H7 (cell line): ENCODE measurements around the gene TNRC6C. TPM values are rescaled to one million over a fixed set of nuclear protein-coding genes. Genes with fewer than 3 reads are reported as not detected.

Experiments used
- DNase-seq: peaks from one replicate; pipeline ENCODE4 v3.0.0; 2012
- H3K27me3 ChIP-seq: 2 replicates; pipeline ENCODE4 v1.6.0; 2011; ENCODE audit warnings: mild to moderate bottlenecking, low read length; ENCODE audit not compliant: control insufficient read depth, insufficient read depth
- H3K36me3 ChIP-seq: replicated peaks from 2 replicates; pipeline ENCODE4 v1.5.1; 2011; ENCODE audit warnings: low read length; ENCODE audit not compliant: control insufficient read depth, insufficient read depth
- H3K4me3 ChIP-seq: 2 replicates; pipeline ENCODE4 v1.5.1; 2011; ENCODE audit warnings: low read depth, mild to moderate bottlenecking, control low read depth, low read length, moderate library complexity; ENCODE audit not compliant: insufficient read depth
- total RNA-seq: library from RNA; depleted of rRNA; stranded (reverse); fragments of >200 nt; shearing (Covaris generic); gene quantifications from 2 replicates; pipeline ENCODE4 v1.2.3, GENCODE V29; 2014

Gene TNRC6C
- total RNA-seq, 1 experiment from 2014 or later, result 8.9 TPM

DNA sequence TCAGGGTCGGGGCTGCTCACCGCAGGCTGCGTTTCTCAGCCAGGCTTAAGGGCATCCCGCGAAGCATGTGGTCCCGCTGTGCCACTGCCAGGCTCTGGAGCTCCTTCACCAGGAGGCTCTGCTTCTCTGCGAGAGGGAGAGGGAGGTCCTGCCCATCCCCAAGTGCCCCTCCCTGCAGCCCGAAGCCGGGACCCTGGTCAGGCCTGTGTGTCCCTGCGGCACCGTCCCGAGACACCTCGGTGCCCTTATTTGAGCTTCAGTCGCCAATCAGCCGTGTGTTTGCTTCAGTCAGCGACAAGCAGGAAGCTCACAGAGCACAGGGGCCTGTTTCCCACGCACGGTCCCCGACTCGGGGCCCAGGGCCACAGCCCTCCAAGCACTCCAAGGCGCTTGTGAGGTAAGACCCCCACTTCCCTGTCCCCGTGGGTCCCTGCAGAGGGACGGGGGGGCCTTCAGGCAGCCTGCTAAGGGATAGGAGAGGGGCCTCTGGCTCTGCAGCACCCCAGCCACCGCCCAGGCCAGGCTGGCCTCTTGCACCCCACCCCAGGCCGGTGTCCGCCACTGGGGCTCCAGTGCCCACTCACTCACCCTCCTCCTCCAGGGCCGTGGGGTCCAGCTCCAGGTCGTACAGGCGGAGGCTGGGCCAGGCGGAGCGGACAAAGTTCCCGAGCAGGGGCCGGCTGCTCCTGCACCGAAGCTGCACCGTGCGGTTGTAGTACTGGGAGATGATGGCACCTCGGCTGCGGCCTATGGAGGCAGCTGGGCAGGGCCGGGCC, 166.8 kb downstream of the TNRC6C start:
- no peak for DNase-seq

GRCh38 chr17:78125976-78126894, 167.7 kb downstream of the TNRC6C start:
- DNase-seq, result peak; percentile 61
- Histone ChIP-seq H3K27me3 (no peaks in the 10 kb centered on the region; the same call in 1 of the 2 replicates), H3K36me3 (peaks cover 10% of the 10 kb centered on the region), H3K4me3 (no peak overlapping the region)

More for the DNA sequence above, 166.8 kb downstream of the TNRC6C start:
- H3K36me3 ChIP-seq, result peaks cover 10% of the 10 kb centered on the region
- no peak overlapping the region for H3K4me3 ChIP-seq
- H3K27me3 ChIP-seq, result no peaks in the 10 kb centered on the region

- Histone ChIP-seq H3K4me3 (peak overlapping the region; percentile 75; the same call in 1 of the 2 replicates), H3K36me3 (peaks cover 9% of the 10 kb centered on the region), H3K27me3 (peaks cover 2% of the 10 kb centered on the region; the same call in 1 of the 2 replicates)
- peak; percentile 52 for DNase-seq
These were observed 168.4 kb downstream of the TNRC6C start for GRCh38 chr17:78126895-78127238.

DNA sequence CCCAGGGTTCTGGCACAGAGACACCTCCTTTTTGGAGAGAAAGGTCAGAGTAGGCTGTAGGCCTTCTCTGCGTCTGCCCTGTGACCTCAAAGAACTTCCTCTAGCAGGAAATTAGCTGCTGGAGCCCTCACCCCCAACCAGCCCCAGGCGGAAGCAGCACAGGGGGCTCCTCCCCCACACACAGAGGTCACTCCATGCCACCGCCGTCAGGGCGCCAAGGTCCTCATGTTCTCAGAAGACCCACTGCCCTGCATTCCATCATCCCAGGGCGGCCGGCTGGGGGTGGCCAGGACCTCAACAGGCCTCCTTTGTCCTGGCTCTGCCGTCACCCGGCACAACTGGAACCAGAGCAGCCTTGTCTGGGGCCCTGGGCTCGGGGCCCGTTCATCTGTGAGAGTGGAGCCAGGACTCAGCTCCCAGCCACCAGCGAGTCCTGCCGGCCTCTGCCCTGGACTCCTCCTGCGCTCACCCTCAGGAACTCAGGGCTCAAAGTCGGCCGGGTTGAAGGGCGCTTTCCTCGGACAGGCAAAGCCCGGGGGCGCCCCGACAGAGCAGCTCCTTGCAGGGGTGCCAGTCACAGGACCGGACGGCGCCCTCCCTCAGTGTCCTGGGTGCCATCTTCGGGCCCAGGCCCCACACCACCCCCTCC, 168.9 kb downstream of the TNRC6C start:
- H3K27me3 ChIP-seq, result peaks cover 2% of the 10 kb centered on the region; the same call in 1 of the 2 replicates
- peak overlapping the region; percentile 75 for H3K4me3 ChIP-seq
- peak; percentile 77 for DNase-seq

DNA sequence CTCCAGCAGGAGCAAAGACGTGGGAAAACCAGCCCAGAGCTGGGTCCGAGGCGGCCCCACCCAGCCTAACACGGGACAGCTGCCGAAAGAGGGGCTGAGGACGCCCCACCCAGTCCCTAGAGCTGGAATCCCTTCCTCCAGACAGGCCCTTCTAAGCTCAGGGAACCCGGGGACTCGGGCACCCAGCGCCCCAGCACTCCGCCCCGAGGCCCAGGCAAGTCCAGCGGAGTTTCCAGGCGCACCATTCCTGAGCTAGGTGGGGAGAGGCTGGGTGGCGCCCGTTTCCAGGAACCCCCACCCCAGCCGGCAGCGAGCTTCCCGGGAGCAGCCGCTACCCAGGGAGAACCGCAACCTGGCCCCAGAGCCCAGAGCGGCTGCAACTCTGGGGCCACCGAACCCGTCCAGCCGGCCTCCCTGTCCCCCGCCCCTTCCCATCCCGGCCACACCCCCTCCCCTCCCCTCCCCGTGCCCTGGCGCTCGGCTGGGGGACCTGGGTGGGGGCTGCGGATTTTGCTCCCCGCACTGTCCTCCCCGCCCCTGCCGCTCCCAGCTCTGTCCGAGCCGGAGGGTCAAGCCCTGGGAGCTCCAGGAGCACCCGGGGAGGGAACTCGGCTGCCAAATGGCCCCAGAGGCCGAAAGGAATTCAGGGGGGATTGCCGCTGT, 169.5 kb downstream of the TNRC6C start:
- H3K36me3 ChIP-seq, result peaks cover 6% of the 10 kb centered on the region
- peak; percentile 96 for DNase-seq

More for the DNA sequence above, 168.9 kb downstream of the TNRC6C start:
- peaks cover 8% of the 10 kb centered on the region for H3K36me3 ChIP-seq

DNA sequence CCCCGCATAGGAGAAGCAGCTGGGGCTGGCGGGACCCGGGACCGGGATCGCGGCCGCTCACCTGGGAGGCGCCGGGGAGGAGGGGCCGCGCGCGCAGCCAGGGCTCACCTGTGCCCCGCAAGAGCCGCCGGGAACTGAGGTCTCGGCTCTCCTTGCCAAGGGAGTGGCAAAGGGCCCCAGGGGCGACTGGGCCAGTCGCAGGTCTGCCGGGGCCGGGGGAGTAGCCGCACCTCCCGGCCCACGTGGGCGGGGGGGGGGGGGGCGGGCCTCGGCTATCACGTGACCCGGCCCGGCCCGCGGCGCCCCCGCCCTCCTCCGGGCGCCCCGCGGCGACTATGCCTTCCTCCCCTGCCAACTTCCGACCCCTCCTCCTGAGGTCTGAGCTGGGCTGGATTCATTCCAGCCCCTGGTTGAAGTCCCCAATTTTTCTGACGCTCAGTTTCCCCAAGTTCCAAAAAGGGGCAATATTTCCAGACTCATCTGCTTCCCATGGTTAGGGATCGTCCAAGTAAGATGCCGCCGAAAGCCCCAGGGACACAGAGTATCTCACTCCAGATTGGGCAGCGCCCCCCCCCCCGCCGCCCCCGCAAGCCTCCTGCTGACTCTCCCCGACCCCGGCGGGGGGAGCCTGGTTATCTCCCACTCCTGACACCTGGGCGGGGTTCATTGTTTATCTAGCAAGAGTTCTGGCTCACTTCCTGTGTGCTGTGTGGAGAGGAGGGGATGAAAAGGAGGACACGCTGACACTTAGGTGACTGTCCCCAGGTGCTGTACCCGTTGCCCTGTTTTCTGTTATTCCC, 170.2 kb downstream of the TNRC6C start, which contains the start of gene TMC6:
TSS of gene TMC6 (minus strand) at position 205 of the 800 bp plus-strand sequence. CDS start 1,923 bp downstream, outside the sequence.
- peak within 1 kb of the TSS; percentile 75 for H3K4me3 ChIP-seq
- H3K36me3 ChIP-seq, result peaks cover 2% of the 10 kb centered on the region
- peak; percentile 99 for DNase-seq
- H3K27me3 ChIP-seq, result peaks cover 8% of the 10 kb centered on the region

More for the DNA sequence above, 169.5 kb downstream of the TNRC6C start:
- H3K4me3 ChIP-seq, result peak overlapping the region; percentile 75
- peaks cover 5% of the 10 kb centered on the region for H3K27me3 ChIP-seq

DNA sequence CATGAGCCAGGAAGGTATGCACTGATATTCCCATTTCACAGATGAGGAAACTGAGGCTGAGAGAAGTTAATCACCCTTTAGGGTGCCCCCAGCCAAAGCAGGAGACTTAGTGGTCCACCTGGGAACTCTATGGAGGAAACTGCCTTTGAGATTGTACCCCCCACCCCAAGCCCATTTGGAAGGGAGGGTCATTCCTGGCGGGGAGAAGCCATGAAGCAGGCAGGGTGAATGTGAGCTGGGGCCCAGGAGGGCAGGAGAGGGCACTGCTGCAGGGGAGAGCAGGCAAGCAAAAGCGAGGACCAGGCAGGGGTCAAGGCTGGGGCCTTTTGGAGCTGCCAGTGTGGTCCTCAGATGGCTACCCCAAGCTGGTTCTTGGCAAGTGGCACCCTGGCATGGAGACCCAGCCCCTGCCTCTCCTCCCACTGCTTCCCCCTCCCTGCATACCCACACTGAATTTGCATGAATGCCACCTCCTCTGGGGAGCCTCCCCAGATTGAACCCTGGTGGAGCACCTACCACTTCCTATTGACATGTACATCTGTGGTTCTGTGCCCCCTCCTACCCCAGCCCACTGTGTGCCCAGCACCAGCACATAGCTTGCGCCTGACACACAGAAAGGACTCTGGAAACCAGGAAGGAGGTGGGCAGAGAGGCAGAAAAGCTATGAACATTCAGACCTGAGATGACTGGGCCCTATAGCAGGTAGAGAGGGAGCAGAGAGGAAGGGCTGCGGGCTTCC, 171.0 kb downstream of the TNRC6C start:
- Histone ChIP-seq H3K4me3 (no peak overlapping the region), H3K36me3 (no peaks in the 10 kb centered on the region), H3K27me3 (peaks cover 10% of the 10 kb centered on the region)
- DNase-seq, result peak; percentile 58

DNA sequence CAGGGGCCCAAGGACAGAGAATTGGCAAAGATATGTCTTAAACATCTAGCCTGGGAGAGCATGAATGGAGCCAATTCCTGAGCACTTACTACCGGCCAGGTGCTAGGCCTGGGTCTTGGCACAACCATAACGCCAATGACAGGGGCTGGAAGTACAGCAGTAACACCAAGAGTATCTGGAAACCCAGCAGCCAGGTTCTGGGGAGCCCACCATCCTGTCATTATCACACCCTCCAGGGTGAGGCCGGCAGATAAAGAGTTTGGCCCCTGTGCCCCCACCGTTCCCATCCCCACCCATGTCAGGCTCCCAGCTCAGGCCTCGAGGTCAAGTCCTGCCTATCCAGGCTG, 171.6 kb downstream of the TNRC6C start:
- Histone ChIP-seq H3K27me3 (peaks cover 10% of the 10 kb centered on the region), H3K4me3 (no peak overlapping the region)
- DNase-seq, result peak; percentile 66

DNA sequence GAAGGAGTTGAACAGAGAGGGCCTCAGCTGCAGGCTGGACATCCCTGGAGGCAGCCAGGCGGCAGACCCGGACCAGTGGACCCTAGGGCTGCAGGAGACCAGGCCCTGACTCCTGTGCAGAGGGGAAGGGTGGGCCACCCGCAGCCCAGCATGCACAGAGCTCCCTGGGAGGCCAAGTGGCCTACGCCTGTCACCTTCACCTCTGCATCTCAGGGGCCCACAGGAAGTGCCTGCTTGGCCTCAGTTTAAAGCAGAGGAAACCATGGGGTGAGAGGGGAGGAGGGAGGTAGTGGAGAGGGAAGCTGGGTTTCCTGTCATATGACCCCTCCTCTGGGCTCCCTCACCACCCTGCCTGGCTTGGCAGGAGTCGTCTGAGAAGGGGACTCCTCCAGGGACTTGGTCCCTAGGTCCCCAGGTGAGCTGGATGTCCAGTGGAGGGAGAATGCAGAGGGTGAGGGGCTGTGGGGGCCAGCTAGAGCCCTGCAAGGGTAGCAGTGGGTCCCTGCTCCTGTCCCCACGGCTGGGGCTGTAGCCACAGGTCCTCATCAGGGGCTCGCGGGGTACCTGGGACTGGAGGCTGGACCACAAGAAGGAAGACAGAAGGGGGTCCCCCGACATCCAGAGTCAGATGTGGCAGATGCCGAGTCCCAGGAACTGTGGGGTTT, 172.1 kb downstream of the TNRC6C start, which contains the start of gene TMC8:
TSS of gene TMC8 (plus strand) at position 335 of the 665 bp plus-strand sequence. CDS start 818 bp downstream, outside the sequence.
- peaks cover 10% of the 10 kb centered on the region for H3K27me3 ChIP-seq
- peak within 1 kb of the TSS; percentile 39 for H3K4me3 ChIP-seq
- peak; percentile 70 for DNase-seq
- H3K36me3 ChIP-seq, result no peaks in the 10 kb centered on the region

More for the DNA sequence above, 171.6 kb downstream of the TNRC6C start:
- H3K36me3 ChIP-seq, result no peaks in the 10 kb centered on the region

DNA sequence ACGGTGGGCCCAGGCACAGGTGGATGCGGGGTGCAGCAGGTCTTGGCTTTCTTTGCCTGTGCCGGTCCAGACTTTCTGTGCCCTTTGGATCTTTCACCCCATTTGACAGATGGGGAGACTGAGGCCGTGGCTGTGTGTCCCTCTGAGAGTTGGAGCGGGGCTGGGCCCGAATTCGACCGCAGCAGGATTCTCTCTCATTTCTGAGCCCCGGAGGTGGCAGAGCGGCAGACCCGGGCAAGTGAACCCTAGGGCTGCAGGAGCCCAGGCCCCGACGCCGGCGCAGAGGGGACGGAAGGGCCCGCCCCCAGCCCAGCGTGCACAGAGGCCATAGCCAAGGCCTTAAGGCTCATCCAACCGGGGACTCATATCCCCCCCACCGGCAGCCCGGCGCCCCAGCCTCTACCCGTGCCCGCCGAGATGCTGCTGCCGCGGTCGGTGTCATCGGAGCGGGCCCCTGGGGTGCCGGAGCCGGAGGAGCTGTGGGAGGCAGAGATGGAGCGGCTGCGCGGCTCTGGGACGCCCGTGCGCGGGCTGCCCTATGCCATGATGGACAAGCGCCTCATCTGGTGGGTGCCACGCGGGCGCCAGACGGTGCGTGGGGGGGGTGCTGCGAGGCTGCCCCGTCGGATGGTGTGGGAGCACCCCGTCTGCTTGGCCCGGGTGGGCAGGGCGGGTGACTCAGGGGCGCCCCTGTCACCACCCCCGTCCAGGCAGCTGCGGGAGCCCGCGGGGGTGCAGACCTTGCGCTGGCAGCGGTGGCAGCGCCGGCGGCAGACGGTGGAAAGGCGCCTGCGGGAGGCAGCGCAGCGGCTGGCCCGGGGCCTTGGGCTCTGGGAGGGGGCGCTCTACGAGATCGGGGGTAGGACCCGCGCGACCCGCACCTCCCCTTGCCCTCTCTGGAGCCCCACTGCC, 172.9 kb downstream of the TNRC6C start:
- H3K36me3 ChIP-seq, result no peaks in the 10 kb centered on the region
- H3K27me3 ChIP-seq, result peaks cover 10% of the 10 kb centered on the region
- peak; percentile 84 for DNase-seq
- peak overlapping the region; percentile 39 for H3K4me3 ChIP-seq

DNA sequence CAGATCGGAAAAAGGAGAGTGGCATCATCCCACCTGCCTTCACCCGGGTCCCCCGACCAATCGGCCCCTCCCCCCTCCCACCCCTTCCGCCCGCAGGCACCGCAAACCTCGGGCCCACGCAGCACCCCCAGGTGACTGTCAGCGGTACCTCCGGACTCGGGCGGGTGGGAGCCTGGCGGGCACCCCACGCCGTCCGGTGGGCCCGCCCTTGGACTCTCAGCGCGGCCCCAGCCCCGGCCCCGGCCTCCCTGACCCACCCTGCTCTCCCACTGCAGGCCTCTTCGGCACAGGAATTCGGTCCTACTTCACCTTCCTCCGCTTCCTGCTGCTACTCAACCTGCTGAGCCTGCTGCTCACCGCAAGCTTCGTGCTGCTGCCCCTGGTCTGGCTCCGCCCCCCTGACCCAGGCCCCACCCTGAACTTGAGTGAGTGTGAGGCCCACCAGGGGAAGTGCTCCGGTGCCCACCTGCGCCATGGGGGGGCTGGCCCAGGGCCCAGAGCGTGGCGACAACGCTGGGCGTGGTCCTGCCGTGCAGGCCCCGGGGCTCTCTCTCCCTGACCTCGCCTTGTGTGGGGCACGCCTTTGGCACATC, 173.7 kb downstream of the TNRC6C start:
- peak overlapping the region; percentile 39 for H3K4me3 ChIP-seq
- H3K27me3 ChIP-seq, result peaks cover 10% of the 10 kb centered on the region
- no peaks in the 10 kb centered on the region for H3K36me3 ChIP-seq
- peak; percentile 87 for DNase-seq
